GM12891 (cell line): ENCODE results near the gene UNCX.

Source experiments
- DNase-seq: peaks from one replicate; pipeline ENCODE4 v3.0.0; 2011; ENCODE audit warnings: low spot score; ENCODE audit not compliant: insufficient read length
- FAIRE-seq: peaks from 2 replicates; lab custom pipeline; 2011; peaks lifted over from hg19 to GRCh38; lab: Jason Lieb, UNC
- PAX5 ChIP-seq: IDR thresholded peaks from 2 replicates; pipeline ENCODE4 v1.6.1; 2011; ENCODE audit warnings: low read length, moderate library complexity, mild to moderate bottlenecking; ENCODE audit not compliant: insufficient read depth, severe bottlenecking
- POLR2A ChIP-seq: IDR thresholded peaks from 2 replicates; pipeline ENCODE4 v1.6.1; 2011; ENCODE audit warnings: low read depth, low read length, control low read depth
- POLR2AphosphoS5 ChIP-seq: IDR thresholded peaks from 2 replicates; pipeline ENCODE4 v1.6.1; 2011; ENCODE audit warnings: low read depth, low read length, control low read depth
- POU2F2 ChIP-seq: IDR thresholded peaks from 2 replicates; pipeline ENCODE4 v1.6.1; 2011; ENCODE audit warnings: low read depth, mild to moderate bottlenecking, control low read depth, low read length, moderate library complexity
- SPI1 ChIP-seq: IDR thresholded peaks from 2 replicates; pipeline ENCODE4 v1.6.1; 2011; ENCODE audit warnings: low read depth, low read length, control low read depth
- TAF1 ChIP-seq: IDR thresholded peaks from 2 replicates; pipeline ENCODE4 v1.6.1; 2011; ENCODE audit warnings: low read depth, low read length, control low read depth

UNCX gene

GRCh38 chr7:1218541-1219165 lies 14.0 kb upstream of the UNCX start:
- DNase-seq (no peak), FAIRE-seq (no peak)
- TF ChIP-seq TAF1 = no peak
- TF ChIP-seq SPI1 = no peak
- no peak for TF ChIP-seq POLR2A
- TF ChIP-seq POLR2AphosphoS5 = no peak
- TF ChIP-seq PAX5 = no peak
- no peak for TF ChIP-seq POU2F2

- FAIRE-seq = no peak
- DNase-seq = no peak
- no peak for TF ChIP-seq POLR2A
- TF ChIP-seq PAX5 = no peak
- TF ChIP-seq TAF1 = no peak
- no peak for TF ChIP-seq POLR2AphosphoS5
- no peak for TF ChIP-seq POU2F2
- no peak for TF ChIP-seq SPI1
These were observed 13.2 kb upstream of the UNCX start for GRCh38 chr7:1219498-1219897.

GRCh38 chr7:1220000-1220726 lies 12.5 kb upstream of the UNCX start:
- TF ChIP-seq PAX5 (no peak), POU2F2 (no peak), POLR2A (no peak), SPI1 (no peak), TAF1 (no peak), POLR2AphosphoS5 (no peak)
- FAIRE-seq (no peak), DNase-seq (no peak)

GRCh38 chr7:1220977-1221745 lies 11.5 kb upstream of the UNCX start:
- FAIRE-seq = no peak
- TF ChIP-seq PAX5 (no peak), SPI1 (no peak), POU2F2 (no peak), TAF1 (no peak), POLR2AphosphoS5 (no peak), POLR2A (no peak)

GRCh38 chr7:1223196-1223981 lies 9.3 kb upstream of the UNCX start:
- no peak for DNase-seq
- FAIRE-seq = no peak
- TF ChIP-seq PAX5 = no peak
- no peak for TF ChIP-seq SPI1
- TF ChIP-seq POLR2AphosphoS5 = no peak
- no peak for TF ChIP-seq POU2F2
- TF ChIP-seq POLR2A = no peak
- TF ChIP-seq TAF1 = no peak

More at GRCh38 chr7:1220977-1221745, 11.5 kb upstream of the UNCX start:
- no peak for DNase-seq

GRCh38 chr7:1224086-1224716 lies 8.5 kb upstream of the UNCX start:
- DNase-seq = no peak
- TF ChIP-seq POLR2AphosphoS5 (no peak), SPI1 (no peak), POU2F2 (no peak)

GRCh38 chr7:1225030-1225429 lies 7.6 kb upstream of the UNCX start:
- FAIRE-seq = no peak
- no peak for TF ChIP-seq TAF1
- no peak for DNase-seq

More at GRCh38 chr7:1224086-1224716, 8.5 kb upstream of the UNCX start:
- FAIRE-seq = no peak

- DNase-seq = peak; percentile 75
- FAIRE-seq = no peak
- TF ChIP-seq POLR2AphosphoS5 (no peak), SPI1 (no peak), TAF1 (no peak), POLR2A (no peak), POU2F2 (no peak), PAX5 (no peak)
These were observed 7.1 kb upstream of the UNCX start for GRCh38 chr7:1225441-1226185.
